Right hindlimb (tissue), 1 donor: ENCODE results near the gene NFE2.
"Not testable (repeated sequence)": the region's sequence is repeated elsewhere in the genome, so short reads cannot be mapped to it uniquely, and the experiment has no call there.

Experiments used
- DNase-seq: peaks from one replicate; pipeline ENCODE4 v3.0.0-alpha.2; 2018

Gene NFE2

DNA sequence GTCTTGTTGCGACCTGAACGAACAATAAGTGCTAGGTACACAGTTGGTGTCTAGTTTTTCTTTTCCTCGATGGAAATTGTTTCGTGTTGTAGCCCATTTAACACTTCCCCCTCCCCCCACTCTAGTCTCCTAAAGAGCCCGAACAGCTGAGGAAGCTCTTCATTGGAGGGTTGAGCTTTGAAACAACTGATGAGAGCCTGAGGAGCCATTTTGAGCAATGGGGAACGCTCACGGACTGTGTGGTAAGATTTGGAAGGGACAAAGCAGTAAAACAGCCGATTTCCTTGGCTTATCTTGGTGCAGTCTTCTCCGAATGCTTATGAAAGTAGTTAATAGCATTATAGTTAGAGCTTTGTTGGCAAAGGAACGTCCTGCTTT lies 19.6 kb downstream of the NFE2 start:
- not testable (repeated sequence) for DNase-seq

DNA sequence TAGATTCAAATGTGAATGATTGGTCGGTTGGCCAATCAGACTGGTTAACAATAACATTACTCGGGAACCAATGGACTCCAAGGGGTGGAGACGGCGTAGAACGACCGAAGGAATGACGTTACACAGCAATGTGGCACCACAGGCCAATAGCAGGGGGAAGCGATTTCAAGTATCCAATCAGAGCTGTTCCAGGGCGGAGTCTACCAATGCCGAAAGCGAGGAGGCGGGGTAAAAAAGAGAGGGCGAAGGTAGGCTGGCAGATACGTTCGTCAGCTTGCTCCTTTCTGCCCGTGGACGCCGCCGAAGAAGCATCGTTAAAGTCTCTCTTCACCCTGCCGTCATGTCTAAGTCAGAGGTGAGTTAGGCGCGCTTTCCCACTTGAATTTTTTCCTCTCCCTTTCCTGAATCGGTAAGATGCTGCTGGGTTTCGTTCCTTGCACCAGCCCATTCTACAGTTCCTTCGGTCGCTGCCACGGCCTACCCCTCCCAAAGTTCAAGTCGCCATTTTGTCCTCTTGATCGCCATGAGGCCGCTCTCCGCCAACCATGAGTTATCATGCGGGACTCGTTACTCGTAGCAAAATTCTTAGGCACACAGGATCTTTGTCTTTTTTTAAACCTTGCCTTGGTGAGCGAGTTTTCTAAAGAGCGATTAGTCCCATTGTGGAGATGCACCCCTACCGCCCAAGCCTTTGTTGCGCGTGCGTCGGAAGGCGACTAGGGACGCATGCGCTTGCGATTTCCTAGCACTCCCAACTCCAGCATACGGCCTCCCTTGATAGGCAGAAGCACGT lies 20.2 kb downstream of the NFE2 start, which contains the start of gene HNRNPA1:
TSS of gene HNRNPA1 (plus strand) at position 259 of the 793 bp plus-strand sequence. CDS start at position 341, 82 bp downstream.
- DNase-seq, result peak; percentile 98

DNA sequence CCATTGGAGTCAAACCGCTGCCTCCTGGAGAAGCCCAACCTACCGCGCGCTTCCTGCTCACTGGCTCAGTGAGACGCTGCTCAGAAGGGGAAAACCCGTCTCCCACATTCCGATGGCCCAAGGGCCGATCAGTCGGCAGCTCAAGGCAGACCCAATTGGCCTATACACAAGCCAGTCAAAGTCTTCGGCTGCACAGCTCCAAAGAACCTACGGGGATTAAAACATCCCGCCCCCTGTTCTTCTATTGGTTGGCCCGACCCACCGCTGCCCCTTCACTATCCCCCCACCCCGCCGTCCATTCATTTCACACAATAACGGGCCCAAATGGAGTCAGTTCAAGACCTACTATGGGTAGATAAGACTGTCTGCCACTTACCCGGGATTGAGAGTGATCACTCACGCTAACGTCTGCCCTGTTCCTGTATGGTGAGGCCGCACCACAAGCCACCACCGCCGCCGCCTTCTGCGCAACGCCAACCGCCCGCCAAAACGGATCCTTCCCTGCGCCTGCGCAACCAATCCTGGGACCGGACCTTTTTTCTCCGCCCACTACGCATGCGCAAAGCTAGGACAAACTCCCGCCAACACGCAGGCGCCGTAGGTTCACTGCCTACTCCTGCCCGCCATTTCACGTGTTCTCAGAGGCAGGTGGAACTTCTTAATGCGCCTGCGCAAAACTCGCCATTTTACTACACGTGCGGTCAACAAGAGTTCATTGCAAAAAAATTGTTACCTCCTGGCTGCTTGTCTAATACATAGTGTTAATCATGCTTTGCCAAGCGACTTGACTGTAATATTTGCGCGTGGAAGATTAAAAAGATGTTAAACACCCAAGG lies 21.0 kb downstream of the NFE2 start, which contains the start of gene CBX5:
TSS of gene CBX5 (minus strand) at position 491 of the 836 bp plus-strand sequence. CDS start 22,472 bp downstream, outside the sequence.
- DNase-seq, result peak; percentile 99

DNA sequence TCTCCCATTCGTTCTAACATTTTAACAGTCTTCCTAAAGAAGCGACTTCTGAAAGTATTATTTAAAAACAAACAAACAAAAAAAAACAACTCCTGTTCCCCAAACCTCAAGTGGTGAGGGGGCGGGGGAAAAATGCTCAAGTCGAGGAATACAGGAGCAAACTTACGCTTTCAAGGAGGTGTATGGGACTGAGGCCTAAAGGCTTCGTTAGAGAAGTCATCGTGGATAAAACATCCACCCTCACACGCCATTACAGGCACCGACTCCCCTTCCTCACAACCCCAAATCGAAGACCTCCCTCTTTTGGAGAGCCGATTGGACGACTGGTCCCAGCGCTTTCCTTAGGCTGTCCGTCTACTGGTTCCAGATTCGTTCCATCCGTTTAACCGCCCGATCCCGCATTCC lies 21.6 kb downstream of the NFE2 start:
- DNase-seq, result no peak

DNA sequence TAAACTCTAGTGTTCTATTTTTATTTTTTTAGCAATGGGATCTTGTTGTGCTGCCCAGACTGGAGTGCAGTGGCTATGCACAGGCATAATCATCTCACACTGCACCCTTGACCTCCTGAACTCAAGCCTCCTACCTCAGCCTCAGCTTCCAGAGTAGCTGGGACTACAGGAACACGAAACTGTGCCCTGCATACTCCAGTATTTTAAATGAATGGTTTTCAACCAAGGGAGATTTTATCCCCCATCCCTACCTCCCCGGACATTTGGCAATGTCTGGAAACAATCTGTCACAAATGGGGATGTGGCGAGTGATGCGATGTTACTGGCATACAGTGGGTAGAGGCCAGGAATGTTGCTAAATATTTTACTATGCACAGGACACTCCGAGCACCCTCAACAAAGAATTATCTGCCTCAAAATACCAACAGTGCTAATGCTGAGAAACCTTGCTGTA lies 23.0 kb downstream of the NFE2 start:
- DNase-seq, result peak; percentile 3

DNA sequence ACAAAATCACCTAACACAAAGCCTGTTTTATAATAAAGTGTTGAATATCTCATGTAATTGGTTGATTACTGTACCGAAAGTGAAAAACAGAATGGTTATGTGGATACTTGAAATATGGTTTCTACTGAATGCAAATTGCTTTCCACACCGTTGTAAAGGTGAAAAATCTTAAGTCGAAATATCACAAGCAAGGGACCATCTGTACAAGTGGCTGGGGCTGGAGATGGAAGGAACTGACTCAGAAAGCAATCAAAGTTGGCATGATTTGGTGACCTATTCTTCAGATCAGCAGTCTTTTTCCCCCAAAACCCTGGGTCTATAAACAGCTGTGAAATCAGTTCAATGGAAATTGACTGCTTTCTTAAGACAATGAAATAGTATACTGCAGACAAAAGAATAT lies 24.4 kb downstream of the NFE2 start:
- no peak for DNase-seq

DNA sequence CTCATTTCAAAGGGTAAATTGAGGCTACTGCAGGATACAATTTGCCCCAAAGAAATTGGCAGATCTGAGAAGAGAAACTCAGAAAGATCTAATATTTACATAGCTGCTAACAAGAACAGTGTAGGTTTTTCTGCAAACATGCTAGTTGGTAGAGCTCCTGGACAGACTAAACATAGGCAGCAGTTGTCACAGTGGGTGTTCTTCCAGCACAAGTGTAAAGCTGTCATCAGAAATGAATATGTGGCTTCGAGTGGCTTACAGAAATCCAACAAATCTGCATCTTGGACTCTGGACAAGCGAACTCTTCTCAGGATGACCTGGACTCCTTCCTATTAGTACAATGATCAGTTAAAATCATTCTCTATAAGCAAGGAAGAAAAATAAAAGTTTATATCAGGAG lies 26.8 kb downstream of the NFE2 start:
- no peak for DNase-seq

DNA sequence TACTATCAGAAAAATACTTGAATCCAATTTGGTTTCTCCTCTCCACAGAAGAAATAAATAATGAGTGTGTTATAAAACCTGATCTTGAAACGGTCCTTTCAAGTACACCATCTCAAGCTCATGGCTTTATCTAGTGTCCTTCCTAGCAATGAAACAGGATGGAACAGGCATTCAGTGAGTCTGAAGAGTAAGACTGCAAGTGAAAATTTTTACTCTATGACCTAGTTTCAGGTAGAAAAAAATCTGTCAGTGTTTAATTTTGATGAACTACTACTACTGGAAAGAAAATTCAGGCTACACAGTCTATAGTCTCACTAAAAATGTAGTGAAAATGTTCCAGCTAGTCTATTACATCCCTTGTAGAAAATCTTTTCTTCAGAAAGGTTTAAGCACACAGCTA lies 28.6 kb downstream of the NFE2 start:
- DNase-seq, result no peak

DNA sequence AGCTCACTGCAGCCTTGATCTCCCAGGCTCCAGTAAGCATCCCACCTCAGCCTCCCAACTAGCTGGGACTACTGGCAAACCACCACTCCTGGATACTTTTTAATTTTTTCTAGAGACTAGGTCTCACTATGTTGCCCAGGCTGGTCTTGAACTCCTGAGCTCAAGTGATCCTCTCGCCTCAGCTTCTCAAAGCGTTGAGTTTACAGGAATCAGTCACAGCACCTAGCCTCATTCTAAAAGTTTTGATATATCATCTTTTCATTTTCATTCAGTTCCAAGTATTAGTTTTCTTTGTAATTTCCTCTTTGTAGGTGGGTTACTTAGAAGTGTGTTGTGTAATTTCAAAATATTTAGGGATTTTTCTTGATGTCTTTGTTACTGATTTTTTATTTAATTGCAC lies 30.5 kb downstream of the NFE2 start:
- no peak for DNase-seq

DNA sequence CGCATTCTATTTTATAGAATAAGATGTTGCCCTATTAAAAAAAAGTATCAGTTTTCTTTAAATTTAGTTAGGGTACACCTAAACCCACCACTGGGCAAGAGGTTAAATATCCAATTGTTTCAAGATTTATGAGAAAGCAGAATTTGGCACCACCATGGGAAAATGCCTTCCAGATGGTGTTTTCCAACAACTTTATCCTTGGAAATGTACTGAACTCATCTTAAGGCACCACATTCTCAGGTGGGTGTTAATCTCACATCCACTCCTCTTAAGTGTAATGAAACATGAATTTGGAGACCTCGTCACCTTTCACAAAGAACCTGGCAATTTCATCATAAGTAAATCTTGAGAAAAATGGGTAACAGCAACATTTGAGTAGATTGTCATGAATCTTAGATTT lies 34.0 kb downstream of the NFE2 start:
- DNase-seq, result no peak

DNA sequence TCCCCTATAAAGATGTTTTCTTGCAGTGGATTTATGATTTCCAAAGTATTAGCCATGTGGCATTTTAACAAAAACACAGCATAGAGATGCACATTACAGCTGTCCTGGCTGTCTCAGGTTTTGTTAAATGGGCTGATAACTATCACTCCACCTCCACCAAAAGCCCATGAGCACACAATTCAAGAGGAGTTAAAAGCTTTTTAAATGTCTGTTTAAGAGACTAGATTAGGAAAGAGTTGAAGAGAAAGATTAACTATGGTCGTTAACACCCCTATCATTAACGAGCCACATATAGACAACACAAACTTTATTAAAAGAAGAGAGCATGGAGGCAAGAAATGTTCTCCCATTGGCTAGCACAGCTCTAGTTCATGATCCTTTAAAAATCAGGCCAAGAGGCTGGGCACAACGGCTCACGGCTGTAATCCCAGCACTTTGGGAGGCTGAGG lies 35.4 kb downstream of the NFE2 start:
- no peak for DNase-seq

DNA sequence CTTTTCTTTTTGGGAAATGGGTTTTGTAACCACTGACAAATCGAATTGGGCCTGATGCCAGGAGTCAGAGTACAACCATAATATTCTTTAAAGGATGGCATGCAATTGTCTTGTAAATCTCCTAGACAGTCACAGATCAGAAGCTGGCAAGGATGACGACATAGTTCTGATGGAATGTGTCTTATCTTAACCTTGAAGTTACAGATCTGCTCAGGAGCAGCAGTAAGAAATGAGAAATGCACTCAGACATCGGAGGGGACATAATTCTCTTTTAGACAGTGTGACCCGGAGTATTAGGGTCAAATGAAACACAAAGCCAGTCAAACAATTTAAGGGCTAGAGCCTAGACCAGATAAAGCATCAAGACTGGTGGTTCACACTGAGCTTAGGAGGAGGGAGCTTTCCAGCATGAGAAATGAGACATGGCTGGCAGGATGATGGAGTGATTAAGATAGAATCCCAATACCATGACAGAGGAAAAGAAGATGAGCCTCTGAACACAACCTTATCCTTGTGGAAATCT lies 38.4 kb downstream of the NFE2 start:
- DNase-seq, result no peak

DNA sequence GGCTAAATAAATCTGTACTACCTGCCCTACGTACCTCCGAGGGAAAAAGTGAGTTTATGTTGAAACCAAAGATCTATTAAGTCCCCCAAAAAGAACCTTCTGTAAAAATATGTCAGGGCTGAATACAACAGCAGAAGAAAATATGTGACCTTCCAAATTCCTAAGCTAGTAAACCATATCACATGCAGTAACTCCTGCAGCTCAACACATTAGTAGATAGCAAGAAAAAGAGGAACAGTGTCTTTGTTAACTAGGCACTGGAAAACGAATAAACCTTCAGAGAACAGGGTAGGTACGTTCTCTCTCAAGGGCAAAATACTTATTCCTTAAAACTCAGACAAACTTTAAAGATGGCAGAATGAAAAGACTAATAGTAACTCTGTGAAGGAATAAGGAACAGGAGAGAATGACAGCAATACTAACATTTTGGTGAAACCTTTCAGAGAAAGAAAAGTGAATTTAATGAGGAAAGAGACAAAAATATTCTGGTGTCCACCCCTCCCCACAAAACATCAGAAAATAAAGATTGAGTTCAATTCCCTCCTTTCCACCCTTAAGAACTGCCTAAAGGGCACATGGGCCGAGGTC lies 38.9 kb downstream of the NFE2 start:
- DNase-seq, result no peak

DNA sequence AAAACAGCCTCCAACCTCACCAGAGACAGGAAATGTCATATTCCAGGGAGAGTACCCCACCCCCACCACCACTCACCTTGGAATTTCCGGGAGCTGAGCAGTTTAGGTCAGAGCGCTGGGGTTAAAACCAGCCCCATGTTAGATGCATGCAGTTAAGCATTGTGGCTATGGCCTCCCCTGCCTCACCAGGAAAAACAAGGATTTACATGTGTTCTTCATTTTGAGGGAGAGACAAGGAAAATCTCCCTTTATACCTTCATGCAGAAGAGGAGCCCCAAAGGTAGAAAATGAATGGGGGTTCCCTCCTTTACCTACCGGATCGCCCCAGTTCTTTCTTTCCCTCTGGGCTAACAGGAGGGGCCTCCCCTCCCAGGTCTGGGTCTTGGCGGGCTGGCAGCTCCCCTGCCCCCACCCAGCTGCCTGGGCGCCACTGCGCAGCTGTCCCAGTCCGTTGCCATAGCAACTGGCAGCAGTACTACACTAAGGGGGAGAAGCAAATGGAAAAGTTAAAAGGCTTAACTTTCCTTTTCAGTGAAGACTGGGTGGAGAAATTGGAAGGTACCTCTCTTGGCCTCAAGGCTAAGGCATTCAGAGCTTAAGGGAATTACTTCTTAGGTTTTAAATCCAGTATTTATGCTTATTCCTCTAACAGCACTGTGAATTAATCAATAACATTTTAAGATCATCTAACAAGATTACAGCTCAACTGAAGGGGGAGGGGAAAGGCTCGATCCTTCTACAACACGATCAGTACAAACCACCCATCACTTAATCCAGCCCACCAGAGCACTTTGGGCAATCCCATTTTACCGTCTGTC lies 41.4 kb downstream of the NFE2 start:
- DNase-seq, result peak; percentile 94

DNA sequence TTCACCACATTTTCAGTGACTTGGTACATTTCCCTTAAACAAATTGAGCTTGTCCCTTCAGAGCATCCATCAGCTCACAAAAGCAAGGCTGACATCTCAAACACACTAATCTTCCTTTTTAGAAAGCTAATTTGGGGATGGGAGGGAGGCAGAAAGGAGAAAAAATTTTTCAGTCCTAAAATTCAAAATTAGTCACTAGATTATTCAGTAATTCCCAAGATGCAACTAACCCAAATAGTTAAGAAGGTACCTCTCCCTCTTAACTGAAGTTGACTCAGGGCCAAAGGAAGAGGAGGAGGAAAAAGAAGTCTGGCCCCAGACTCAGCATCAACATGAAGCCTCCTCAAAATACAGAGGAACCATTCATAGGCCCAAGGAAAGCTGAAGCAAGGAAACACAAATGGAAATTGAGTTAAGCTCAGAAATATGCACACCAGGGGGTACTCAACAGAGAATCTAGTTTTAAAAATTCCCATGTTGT lies 42.6 kb downstream of the NFE2 start:
- no peak for DNase-seq

DNA sequence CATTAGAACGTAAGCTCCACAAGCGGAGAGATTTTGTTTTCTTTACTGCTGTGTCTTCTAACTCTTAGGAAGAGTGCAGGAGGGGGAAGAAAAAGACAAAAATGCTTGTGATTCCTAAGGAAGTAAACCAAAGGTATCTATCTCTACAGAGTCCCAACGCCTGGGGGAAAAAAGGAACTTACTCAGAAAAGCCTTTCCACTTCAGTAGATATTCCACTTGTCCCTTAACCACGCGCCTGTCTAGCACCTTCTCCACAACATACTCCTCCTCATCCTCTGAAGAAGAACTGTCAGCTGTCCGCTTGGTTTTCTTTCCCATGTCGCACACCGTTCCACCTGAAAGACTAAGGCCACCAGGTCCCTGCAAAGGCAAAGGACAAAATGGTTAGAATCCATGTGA lies 43.5 kb downstream of the NFE2 start:
- no peak for DNase-seq

DNA sequence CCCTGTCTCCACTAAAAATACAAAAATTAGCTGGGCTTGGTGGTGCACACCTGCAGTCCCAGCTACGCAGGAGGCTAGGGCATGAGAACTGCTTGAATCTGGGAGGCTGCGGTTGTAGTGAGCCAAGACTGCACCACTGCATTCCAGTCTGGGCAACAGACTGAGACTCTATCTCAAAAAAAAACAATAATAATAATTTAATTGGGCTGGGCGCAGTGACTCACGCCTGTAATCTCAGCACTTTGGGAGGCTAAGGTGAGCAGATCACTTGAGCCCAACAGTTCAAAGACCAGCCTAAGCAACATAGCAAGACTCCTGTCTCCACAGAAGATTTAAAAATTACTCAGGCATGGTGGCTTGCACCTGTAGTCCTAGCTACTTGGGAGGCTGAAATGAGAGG lies 47.6 kb downstream of the NFE2 start:
- DNase-seq, result no peak

DNA sequence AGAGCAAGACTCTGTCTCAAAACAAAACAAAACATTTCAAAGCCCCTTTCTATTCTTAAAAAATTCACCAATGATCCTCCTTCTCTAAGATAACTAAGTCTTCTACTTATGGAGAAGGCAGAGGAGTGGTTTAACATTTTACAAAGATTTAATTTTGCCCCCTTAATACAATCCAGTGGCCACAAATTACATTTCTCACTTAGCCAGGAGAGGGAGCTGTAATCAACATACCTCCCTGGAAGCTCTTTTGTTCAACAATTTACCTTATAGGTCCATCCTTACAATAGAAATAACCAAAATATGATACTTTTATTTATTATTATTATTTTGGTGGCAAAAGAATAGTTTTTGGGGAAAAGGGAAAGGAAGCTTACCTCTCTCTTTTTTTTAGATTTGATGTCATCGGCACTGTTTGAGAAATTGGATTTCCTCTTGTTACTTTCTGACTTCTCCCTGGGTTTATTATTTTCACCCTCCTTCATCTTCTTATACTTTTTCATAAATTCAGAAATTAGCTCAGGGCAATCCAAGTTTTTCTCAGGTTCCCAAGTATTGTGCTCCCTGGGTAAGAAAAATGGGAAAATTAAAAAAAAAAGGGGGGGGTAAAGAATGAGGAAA lies 49.0 kb downstream of the NFE2 start:
- no peak for DNase-seq

DNA sequence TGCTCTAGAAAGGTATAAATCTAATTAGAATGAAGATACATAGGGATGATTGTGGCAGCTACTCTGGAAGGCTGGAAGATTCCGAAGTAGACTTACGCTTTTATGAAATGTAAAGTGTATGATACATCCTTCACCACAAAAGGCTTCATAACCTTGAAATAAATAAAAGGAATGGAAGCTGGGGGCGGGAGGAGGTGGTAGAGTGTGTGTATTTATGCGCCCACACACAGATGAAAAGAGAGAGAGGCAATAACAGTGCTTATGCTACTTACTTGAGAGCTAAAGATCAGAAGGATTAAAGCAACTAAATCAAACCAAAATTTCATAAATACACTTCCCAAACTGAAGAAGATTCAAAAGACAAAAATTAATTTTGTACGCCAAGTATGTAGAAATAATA lies 51.3 kb downstream of the NFE2 start:
- no peak for DNase-seq

DNA sequence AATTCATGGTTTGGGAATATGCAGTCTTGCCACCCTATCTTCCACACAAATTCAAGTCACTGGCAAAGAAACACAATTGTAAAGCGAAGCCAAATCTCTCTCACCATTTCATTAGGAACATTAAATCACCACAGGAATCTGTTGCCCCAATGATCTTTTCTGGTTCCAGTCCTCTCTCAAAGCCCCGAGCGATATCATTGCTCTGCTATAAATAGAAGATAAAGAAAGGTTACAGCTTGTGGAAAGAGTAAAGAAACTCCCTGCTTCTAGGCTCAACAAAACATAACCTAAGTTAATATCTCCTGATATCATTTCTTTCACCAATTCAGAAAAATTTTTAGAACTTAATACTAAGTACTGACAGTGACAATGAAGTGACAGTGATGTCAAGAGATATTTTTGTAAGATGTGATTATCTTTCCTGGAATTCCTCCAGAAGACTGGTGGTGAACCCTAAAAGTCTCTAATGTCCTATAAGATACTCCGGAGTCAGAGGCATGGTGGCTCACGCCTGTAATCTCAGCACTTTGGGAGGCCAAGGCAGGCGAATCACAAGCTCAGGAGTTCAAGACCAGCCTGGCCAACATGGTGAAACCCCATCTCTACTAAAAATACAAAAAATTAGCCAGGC lies 54.7 kb downstream of the NFE2 start:
- DNase-seq, result no peak
